ENCODE data around the gene SERPINB4.
"Not testable (repeated sequence)": the region's sequence is repeated elsewhere in the genome, so short reads cannot be mapped to it uniquely, and the experiment has no call there.

SERPINB4 gene

GRCh38 chr18:63646936-63647335 lies 2.9 kb upstream of the SERPINB4 start:
- no peak for TF ChIP-seq CTCF (IDR thresholded peaks at IDR 0.05; ENCODE audit: insufficient read depth, missing control alignments)
- DNase-seq (ENCODE audit: insufficient read length, low spot score) (no peak), FAIRE-seq (peak; percentile 96)

GRCh38 chr18:63644694-63645093 lies 638 bp upstream of the SERPINB4 start:
- DNase-seq (ENCODE audit: insufficient read length, low spot score) = not testable (repeated sequence)
- peak; percentile 100 for FAIRE-seq

- not testable (repeated sequence) for DNase-seq (ENCODE audit: insufficient read length, low spot score); FAIRE-seq
Observed at GRCh38 chr18:63642668-63643356, 1.2 kb downstream of the SERPINB4 start.

- not testable (repeated sequence) for DNase-seq (ENCODE audit: insufficient read length, low spot score); FAIRE-seq
Observed at GRCh38 chr18:63641157-63641680, 2.8 kb downstream of the SERPINB4 start.

GRCh38 chr18:63637703-63638102 lies 6.4 kb downstream of the SERPINB4 start:
- no peak for TF ChIP-seq CTCF (IDR thresholded peaks at IDR 0.05; ENCODE audit: insufficient read depth, missing control alignments)
- no peak for DNase-seq (ENCODE audit: insufficient read length, low spot score)
- FAIRE-seq = no peak

- TF ChIP-seq CTCF (IDR thresholded peaks at IDR 0.05; ENCODE audit: insufficient read depth, missing control alignments) = no peak
- FAIRE-seq = peak; percentile 76
- DNase-seq (ENCODE audit: insufficient read length, low spot score) = no peak
Observed at GRCh38 chr18:63627819-63628218, 16.2 kb downstream of the SERPINB4 start.

- TF ChIP-seq CTCF (IDR thresholded peaks at IDR 0.05; ENCODE audit: insufficient read depth, missing control alignments) = no peak
- FAIRE-seq = no peak
- no peak for DNase-seq (ENCODE audit: insufficient read length, low spot score)
Observed at GRCh38 chr18:63626431-63626830, 17.6 kb downstream of the SERPINB4 start.

GRCh38 chr18:63624863-63625262 lies 19.2 kb downstream of the SERPINB4 start:
- no peak for TF ChIP-seq CTCF (IDR thresholded peaks at IDR 0.05; ENCODE audit: insufficient read depth, missing control alignments)
- DNase-seq (ENCODE audit: insufficient read length, low spot score) = no peak
- no peak for FAIRE-seq

GRCh38 chr18:63619661-63620060 lies 24.4 kb downstream of the SERPINB4 start:
- DNase-seq (ENCODE audit: insufficient read length, low spot score) (no peak), FAIRE-seq (peak; percentile 96)

More at GRCh38 chr18:63619661-63620060, 24.4 kb downstream of the SERPINB4 start:
- no peak for TF ChIP-seq CTCF (IDR thresholded peaks at IDR 0.05; ENCODE audit: insufficient read depth, missing control alignments)
